ENCODE results near the gene ZBTB20.

- TF ChIP-seq CTCF (IDR thresholded peaks at IDR 0.05) (no peak), POLR2A (IDR thresholded peaks at IDR 0.05) (no peak)
Measured at GRCh38 chr3:114651555-114651954, 495.5 kb downstream of the ZBTB20 start.
